Prostate gland (tissue), 2 donors: Measurements from ENCODE around the gene PRAMEF27. TPM values are rescaled to one million over a fixed set of nuclear protein-coding genes. Genes with fewer than 3 reads are reported as not detected.
"Not testable (repeated sequence)": the region's sequence is repeated elsewhere in the genome, so short reads cannot be mapped to it uniquely, and the experiment has no call there.

ENCODE experiments used
- DNase-seq: peaks from one replicate; pipeline ENCODE4 v3.0.0-alpha.2; 2019; ENCODE audit warnings: low spot score
- H3K27ac ChIP-seq, 2 donors: fragments of 200-600 bp; sonication (generic); 2 replicates each; pipeline ENCODE4 v1.5.1; 2017 to 2019
- H3K27me3 ChIP-seq: fragments of 200-600 bp; sonication (generic); replicated peaks from 2 replicates; pipeline ENCODE4 v1.5.1; 2019; ENCODE audit not compliant: insufficient read depth
- H3K36me3 ChIP-seq, 2 donors: fragments of 200-600 bp; sonication (generic); 1 replicate in 1 of 2; 2 replicates in 1 of 2; pipeline versions ENCODE4 v1.5.1 to v1.8.1; 2017 to 2019
- H3K4me1 ChIP-seq: fragments of 200-600 bp; sonication (generic); replicated peaks from 2 replicates; pipeline ENCODE4 v1.5.1; 2019
- H3K4me3 ChIP-seq, 2 donors: fragments of 200-600 bp; sonication (generic); 2 replicates each; pipeline ENCODE4 v1.5.1; 2017 to 2019
- H3K9me3 ChIP-seq: fragments of 200-600 bp; sonication (generic); 2 replicates; pipeline ENCODE4 v1.5.1; 2017
- WGBS: methylation state at CpG from one replicate; pipeline ENCODE4 v1.1.5; 2018; 5-methylcytosine and 5-hydroxymethylcytosine counted together
- intact Hi-C: fragments of 100-400 bp; cut with DNase I; formaldehyde crosslinking; loops from one replicate; pipeline ENCODE4 v1.14.2; 2022
- total RNA-seq, 2 donors: library from RNA; depleted of rRNA; stranded (reverse); fragments of >200 nt; gene quantifications; one replicate each; pipeline ENCODE4 v1.1.0, GENCODE V29; 2016

Gene PRAMEF27
- not detected for total RNA-seq

DNA sequence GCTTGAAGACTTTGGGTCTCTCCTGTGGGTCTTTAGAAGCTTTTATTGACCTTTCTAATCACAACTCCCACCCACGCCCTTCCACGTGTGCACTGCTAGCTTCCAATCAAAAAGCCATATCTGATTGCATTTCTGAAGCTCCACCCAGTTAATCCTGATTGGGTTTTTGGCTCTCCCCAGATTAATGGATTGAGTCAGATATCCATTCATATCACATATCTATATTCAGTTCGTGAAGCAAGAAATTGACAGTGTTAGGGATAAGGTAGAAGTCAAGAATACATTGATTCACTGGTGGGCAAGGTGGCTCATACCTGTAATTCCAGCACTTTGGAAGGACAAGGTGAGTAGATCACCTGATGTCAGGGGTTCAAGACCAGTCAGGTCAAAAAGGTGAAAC lies at the start of gene PRAMEF27:
PRAMEF27 (minus strand) TSS at position 101 of the 400 bp plus-strand sequence. CDS start 2,916 bp downstream, outside the sequence.
- WGBS = 64% methylated on average over 3 of the region's 3 CpGs
- H3K9me3 ChIP-seq, DNase-seq, H3K4me3 ChIP-seq, H3K27me3 ChIP-seq, H3K4me1 ChIP-seq, H3K36me3 ChIP-seq, H3K27ac ChIP-seq, intact Hi-C loops: not testable (repeated sequence)

DNA sequence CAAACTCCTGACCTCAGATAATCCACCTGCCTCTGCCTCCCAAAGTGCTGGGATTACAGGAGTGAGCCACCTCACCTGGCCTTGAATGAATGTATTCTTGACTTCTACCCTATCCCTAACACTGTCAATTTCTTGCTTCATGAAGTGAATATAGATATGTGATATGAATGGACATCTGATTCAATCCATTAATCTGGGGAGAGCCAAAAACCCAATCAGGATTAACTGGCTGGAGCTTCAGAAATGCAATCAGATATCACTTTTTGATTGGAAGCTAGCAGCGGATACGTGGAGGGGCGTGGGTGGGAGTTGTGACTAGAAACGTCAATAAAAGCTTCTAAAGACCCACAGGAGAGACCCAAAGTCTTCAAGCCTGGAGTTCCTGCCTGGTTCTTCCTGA lies 14.1 kb upstream of the PRAMEF27 start, which contains the start of gene PRAMEF25:
PRAMEF25 (plus strand) TSS at position 301 of the 400 bp plus-strand sequence. CDS start 2,920 bp downstream, outside the sequence.
- H3K4me1 ChIP-seq, intact Hi-C loops, H3K36me3 ChIP-seq, DNase-seq, H3K27ac ChIP-seq, H3K27me3 ChIP-seq, H3K4me3 ChIP-seq, H3K9me3 ChIP-seq: not testable (repeated sequence)
- no CpG with 5 or more reads among the region's 4 CpGs for WGBS

DNA sequence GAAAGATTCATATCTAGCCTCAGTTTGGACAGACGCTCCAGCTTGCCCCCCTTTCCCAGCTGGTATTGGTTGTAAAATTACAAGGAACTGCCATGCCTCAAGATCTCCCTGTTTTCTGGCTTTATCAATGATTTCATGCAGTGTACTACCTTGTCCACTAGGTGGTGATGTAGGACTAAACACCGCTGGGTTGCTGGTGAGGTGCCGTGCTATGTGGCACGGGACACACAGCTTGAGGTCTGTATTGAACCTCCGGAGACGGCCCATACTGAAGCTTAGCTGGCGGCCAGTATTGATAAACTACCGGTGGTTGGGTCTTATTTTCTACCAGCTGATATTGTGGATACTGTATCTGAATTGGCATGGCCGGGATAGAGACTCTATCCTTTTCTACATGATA lies 36.5 kb downstream of the PRAMEF27 start:
- H3K9me3 ChIP-seq, H3K4me1 ChIP-seq, DNase-seq, H3K36me3 ChIP-seq, H3K4me3 ChIP-seq, H3K27ac ChIP-seq, intact Hi-C loops, H3K27me3 ChIP-seq: not testable (repeated sequence)
- WGBS = 24% methylated on average over 5 of the region's 9 CpGs

DNA sequence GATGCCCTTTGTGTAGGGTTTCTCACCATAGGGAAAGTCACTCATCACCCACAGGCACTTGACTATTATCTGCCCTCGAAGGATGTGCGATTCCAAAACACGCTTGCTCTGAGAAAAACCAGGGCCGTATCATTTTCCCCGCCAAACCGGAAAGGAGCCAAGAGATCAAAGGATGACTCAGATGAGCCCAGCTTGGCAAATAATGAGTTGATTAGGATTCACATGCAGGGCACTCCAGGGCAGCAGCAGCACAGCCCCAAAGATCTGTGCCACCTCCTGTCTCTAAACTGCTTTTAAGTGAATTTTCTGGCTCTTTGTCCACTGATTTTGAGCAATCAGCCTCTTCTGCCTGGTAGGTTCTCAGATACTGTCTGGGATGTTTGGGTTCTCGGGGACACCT lies 44.4 kb downstream of the PRAMEF27 start:
- H3K27me3 ChIP-seq, H3K27ac ChIP-seq, intact Hi-C loops, H3K36me3 ChIP-seq, H3K4me3 ChIP-seq, H3K4me1 ChIP-seq, DNase-seq, H3K9me3 ChIP-seq: not testable (repeated sequence)
- no CpG with 5 or more reads among the region's 7 CpGs for WGBS

DNA sequence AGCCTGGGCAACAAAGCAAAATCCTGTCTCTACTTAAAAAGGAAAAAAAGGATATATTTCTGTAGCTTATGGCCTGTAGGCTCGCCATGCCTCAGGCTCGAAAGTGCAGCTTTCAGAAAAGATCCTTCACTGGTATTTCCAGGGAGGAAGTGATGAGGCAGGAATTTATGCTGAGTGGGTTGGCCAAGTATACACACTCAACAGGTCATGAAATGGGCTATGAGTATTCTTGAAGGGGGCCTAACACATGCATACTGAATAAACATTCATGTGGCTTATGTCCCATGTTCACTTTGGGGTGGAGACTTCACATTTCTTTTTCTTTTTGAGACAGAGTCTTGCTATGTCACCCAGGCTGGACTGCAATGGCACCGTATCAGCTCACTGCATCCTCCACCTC lies 47.0 kb downstream of the PRAMEF27 start:
- H3K9me3 ChIP-seq, intact Hi-C loops, H3K4me1 ChIP-seq, H3K36me3 ChIP-seq, H3K27ac ChIP-seq, DNase-seq, H3K4me3 ChIP-seq, H3K27me3 ChIP-seq: not testable (repeated sequence)
- WGBS = no CpG with 5 or more reads among the region's 3 CpGs

DNA sequence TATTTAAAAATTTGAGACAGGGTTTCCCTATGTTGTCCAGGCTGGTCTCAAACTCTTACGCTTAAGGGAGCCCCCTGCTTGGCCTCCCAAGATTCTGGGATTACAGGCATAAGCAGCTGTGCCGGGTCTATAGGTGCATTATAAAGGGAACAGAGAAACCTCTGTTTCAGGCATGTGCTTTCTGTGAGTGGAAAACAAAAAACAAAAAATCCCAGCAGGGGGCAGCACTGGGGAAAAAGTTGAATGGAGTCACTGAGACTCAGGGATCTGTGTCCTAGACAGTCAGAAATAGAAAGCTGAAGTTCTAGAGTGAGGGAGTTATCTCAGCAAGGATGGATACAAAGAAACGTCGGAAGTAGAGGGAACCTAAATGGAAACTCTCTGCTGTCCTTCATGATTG lies 50.6 kb downstream of the PRAMEF27 start:
- intact Hi-C loops, DNase-seq, H3K27me3 ChIP-seq, H3K4me1 ChIP-seq, H3K36me3 ChIP-seq, H3K27ac ChIP-seq, H3K9me3 ChIP-seq, H3K4me3 ChIP-seq: not testable (repeated sequence)
- no CpG with 5 or more reads among the region's 4 CpGs for WGBS

Other genes starting within 250 kb of the PRAMEF27 start
- gene PRAMEF11, start 225.2 kb downstream of the PRAMEF27 start, total RNA-seq = not detected
- gene HNRNPCL1, start 207.9 kb downstream of the PRAMEF27 start, total RNA-seq = not detected
- not detected for gene PRAMEF2, start 199.5 kb downstream of the PRAMEF27 start, total RNA-seq
- not detected for gene PRAMEF4, start 170.4 kb downstream of the PRAMEF27 start, total RNA-seq
- gene PRAMEF10, start 158.3 kb downstream of the PRAMEF27 start, total RNA-seq = not detected
- gene PRAMEF7, start 140.0 kb downstream of the PRAMEF27 start, total RNA-seq = not detected
- gene PRAMEF6, start 109.0 kb downstream of the PRAMEF27 start, total RNA-seq = not detected
- gene HNRNPCL3, start 4.2 kb upstream of the PRAMEF27 start, total RNA-seq = not detected
- not detected for gene PRAMEF25, start 14.2 kb upstream of the PRAMEF27 start, total RNA-seq
- gene HNRNPCL2, start 60.3 kb upstream of the PRAMEF27 start, total RNA-seq = not detected
- not detected for gene PRAMEF26, start 99.4 kb upstream of the PRAMEF27 start, total RNA-seq
- not detected for gene HNRNPCL4, start 109.1 kb upstream of the PRAMEF27 start, total RNA-seq
- gene PRAMEF9, start 115.3 kb upstream of the PRAMEF27 start, total RNA-seq = not detected
- not detected for gene PRAMEF13, start 144.8 kb upstream of the PRAMEF27 start, total RNA-seq
- gene PRAMEF18, start 169.6 kb upstream of the PRAMEF27 start, total RNA-seq = not detected
- gene PRAMEF5, start 197.6 kb upstream of the PRAMEF27 start, total RNA-seq = not detected
- gene PRAMEF8, start 228.6 kb upstream of the PRAMEF27 start, total RNA-seq = not detected
- not detected for gene PRAMEF33, start 247.0 kb upstream of the PRAMEF27 start, total RNA-seq